Subcutaneous abdominal adipose tissue (tissue), 5 donors: ENCODE results near the gene GPC6.

Experiments
- H3K27ac ChIP-seq: one replicate; pipeline ENCODE4 v1.7.0; 2013; ENCODE audit warnings: low read depth, mild to moderate bottlenecking, inconsistent platforms, low read length, moderate library complexity
- H3K27me3 ChIP-seq, 5 donors: one replicate each; pipeline ENCODE4 v1.7.0; 2013; ENCODE audit warnings: low read length in 5 of 5, inconsistent platforms in 1 of 5; ENCODE audit not compliant: control insufficient read depth in 5 of 5, insufficient read depth in 4 of 5
- H3K36me3 ChIP-seq, 5 donors: one replicate each; pipeline ENCODE4 v1.7.0; 2013; ENCODE audit warnings: low read length in 5 of 5; ENCODE audit not compliant: control insufficient read depth in 5 of 5, insufficient read depth in 5 of 5
- H3K4me1 ChIP-seq, 5 donors: one replicate each; pipeline ENCODE4 v1.7.0; 2013; ENCODE audit warnings: low read length in 5 of 5, mild to moderate bottlenecking in 3 of 5, moderate library complexity in 1 of 5; ENCODE audit not compliant: control insufficient read depth in 5 of 5, insufficient read depth in 5 of 5
- H3K4me3 ChIP-seq, 5 donors: one replicate each; pipeline ENCODE4 v1.7.0; 2013; ENCODE audit warnings: low read length in 5 of 5, low read depth in 1 of 5
- H3K9ac ChIP-seq, 5 donors: one replicate each; pipeline ENCODE4 v1.7.0; 2013; ENCODE audit warnings: low read length in 5 of 5, mild to moderate bottlenecking in 4 of 5, moderate library complexity in 3 of 5
- H3K9me3 ChIP-seq, 5 donors: one replicate each; pipeline ENCODE4 v1.7.0; 2013; ENCODE audit warnings: low read length in 5 of 5; ENCODE audit not compliant: control insufficient read depth in 5 of 5
- donor health status: healthy.
- donor health status: healthy.
- donor health status: healthy.
- donor health status: healthy.
- donor health status: healthy.

The GPC6 gene

GRCh38 chr13:93649496-93649895 lies 422.9 kb downstream of the GPC6 start:
- Histone ChIP-seq H3K4me1 (no peaks in the 10 kb centered on the region), H3K4me3 (no peak overlapping the region), H3K27me3 (no peaks in the 10 kb centered on the region), H3K36me3 (no peaks in the 10 kb centered on the region), H3K27ac (no peak overlapping the region), H3K9ac (no peak overlapping the region), H3K9me3 (no peaks in the 10 kb centered on the region)

- Histone ChIP-seq H3K9ac (no peak overlapping the region), H3K27ac (no peak overlapping the region), H3K27me3 (no peaks in the 10 kb centered on the region), H3K4me1 (no peaks in the 10 kb centered on the region), H3K9me3 (peaks cover 0 to 4% (median 0%) of the 10 kb centered on the region in 5 donors), H3K4me3 (no peak overlapping the region), H3K36me3 (no peaks in the 10 kb centered on the region)
Observed at GRCh38 chr13:93653776-93654175, 427.2 kb downstream of the GPC6 start.

- Histone ChIP-seq H3K36me3 (no peaks in the 10 kb centered on the region), H3K9ac (no peak overlapping the region), H3K27me3 (no peaks in the 10 kb centered on the region), H3K4me3 (no peak overlapping the region), H3K27ac (no peak overlapping the region), H3K4me1 (no peaks in the 10 kb centered on the region), H3K9me3 (peaks cover 0 to 4% (median 2%) of the 10 kb centered on the region in 5 donors)
Observed at GRCh38 chr13:93655154-93655553, 428.5 kb downstream of the GPC6 start.

- Histone ChIP-seq H3K9ac (no peak overlapping the region), H3K36me3 (no peaks in the 10 kb centered on the region), H3K27me3 (no peaks in the 10 kb centered on the region), H3K4me3 (no peak overlapping the region), H3K9me3 (peaks cover 0 to 4% (median 2%) of the 10 kb centered on the region in 5 donors), H3K4me1 (peaks cover 0 to 7% (median 0%) of the 10 kb centered on the region in 5 donors), H3K27ac (no peak overlapping the region)
Observed at GRCh38 chr13:93660391-93661063, 433.9 kb downstream of the GPC6 start.

GRCh38 chr13:93670866-93671265 lies 444.3 kb downstream of the GPC6 start:
- H3K27ac ChIP-seq, result no peak overlapping the region
- no peaks in the 10 kb centered on the region for H3K9me3 ChIP-seq
- H3K27me3 ChIP-seq, result no peaks in the 10 kb centered on the region
- H3K36me3 ChIP-seq, result no peaks in the 10 kb centered on the region
- no peaks in the 10 kb centered on the region for H3K4me1 ChIP-seq
- no peak overlapping the region for H3K4me3 ChIP-seq
- H3K9ac ChIP-seq, result no peak overlapping the region

GRCh38 chr13:93672996-93673395 lies 446.4 kb downstream of the GPC6 start:
- no peaks in the 10 kb centered on the region for H3K9me3 ChIP-seq
- no peaks in the 10 kb centered on the region for H3K36me3 ChIP-seq
- no peak overlapping the region for H3K27ac ChIP-seq
- no peak overlapping the region for H3K4me3 ChIP-seq
- no peaks in the 10 kb centered on the region for H3K27me3 ChIP-seq
- H3K4me1 ChIP-seq, result no peaks in the 10 kb centered on the region
- no peak overlapping the region for H3K9ac ChIP-seq

- Histone ChIP-seq H3K27me3 (no peaks in the 10 kb centered on the region), H3K4me1 (no peaks in the 10 kb centered on the region), H3K27ac (no peak overlapping the region), H3K9me3 (no peaks in the 10 kb centered on the region), H3K9ac (no peak overlapping the region), H3K36me3 (no peaks in the 10 kb centered on the region), H3K4me3 (no peak overlapping the region)
Observed at GRCh38 chr13:93673885-93674284, 447.3 kb downstream of the GPC6 start.

GRCh38 chr13:93674337-93674755 lies 447.7 kb downstream of the GPC6 start:
- H3K4me1 ChIP-seq, result no peaks in the 10 kb centered on the region
- H3K27me3 ChIP-seq, result no peaks in the 10 kb centered on the region
- H3K27ac ChIP-seq, result no peak overlapping the region
- no peak overlapping the region for H3K4me3 ChIP-seq
- H3K9me3 ChIP-seq, result no peaks in the 10 kb centered on the region
- H3K36me3 ChIP-seq, result no peaks in the 10 kb centered on the region
- H3K9ac ChIP-seq, result no peak overlapping the region

GRCh38 chr13:93680329-93680728 lies 453.7 kb downstream of the GPC6 start:
- Histone ChIP-seq H3K27me3 (no peaks in the 10 kb centered on the region), H3K9me3 (no peaks in the 10 kb centered on the region), H3K4me3 (no peak overlapping the region), H3K4me1 (no peaks in the 10 kb centered on the region), H3K27ac (no peak overlapping the region), H3K9ac (no peak overlapping the region), H3K36me3 (no peaks in the 10 kb centered on the region)

- no peaks in the 10 kb centered on the region for H3K27me3 ChIP-seq
- no peaks in the 10 kb centered on the region for H3K9me3 ChIP-seq
- H3K36me3 ChIP-seq, result no peaks in the 10 kb centered on the region
- H3K27ac ChIP-seq, result no peak overlapping the region
- H3K4me3 ChIP-seq, result no peak overlapping the region
- H3K4me1 ChIP-seq, result no peaks in the 10 kb centered on the region
- no peak overlapping the region for H3K9ac ChIP-seq
Observed at GRCh38 chr13:93685900-93686299, 459.3 kb downstream of the GPC6 start.
